Mammary microvascular endothelial cell (primary cell): ENCODE measurements around the gene SEPTIN12. TPM values are rescaled to one million over a fixed set of nuclear protein-coding genes. Genes with fewer than 3 reads are reported as not detected.

Source experiments
- total RNA-seq: library from RNA; depleted of rRNA; stranded (reverse); fragments of >200 nt; gene quantifications from 2 replicates; pipeline ENCODE4 v1.2.3, GENCODE V29; 2015

The SEPTIN12 gene
- total RNA-seq, result not detected in 2 replicates

GRCh38 chr16:4787627-4788482 is at the start of gene SEPTIN12:
Gene SEPTIN12 (minus strand): TSS chr16:4788345. CDS start chr16:4787645, 700 bp downstream.

GRCh38 chr16:4801962-4802658 is 14.0 kb upstream of the SEPTIN12 start, which contains the start of gene ROGDI:
Gene ROGDI (minus strand): TSS chr16:4802633. CDS start chr16:4802571, 62 bp downstream.

GRCh38 chr16:4795181-4795827 is 7.2 kb upstream of the SEPTIN12 start, which contains the start of gene SMIM22:
Gene SMIM22 (plus strand): TSS chr16:4795369. CDS start chr16:4795735, 366 bp downstream.

GRCh38 chr16:4766875-4767628 is 21.1 kb downstream of the SEPTIN12 start, which contains the start of gene ZNF500:
Gene ZNF500 (minus strand): TSS chr16:4767162. CDS start chr16:4765978, 1,184 bp downstream.

GRCh38 chr16:4734063-4734729 is 53.9 kb downstream of the SEPTIN12 start, which contains the start of the genes ANKS3 and DNAAF8:
Gene ANKS3 (minus strand): TSS chr16:4734271. CDS start chr16:4730149, 4,122 bp downstream.
Gene DNAAF8 (plus strand): TSS chr16:4734537. CDS start chr16:4736515, 1,978 bp downstream.

Other genes with a start within 250 kb of the SEPTIN12 start
- 36.8 and 38.6 TPM in 2 replicates for gene CDIP1, start 249.6 kb downstream of the SEPTIN12 start, total RNA-seq
- gene C16orf96, start 232.0 kb downstream of the SEPTIN12 start, total RNA-seq, result 0.05 TPM in 1 of 2 replicates, not detected in the other
- gene UBALD1, start 173.5 kb downstream of the SEPTIN12 start, total RNA-seq, result 7.6 and 9.0 TPM in 2 replicates
- gene MGRN1, start 163.5 kb downstream of the SEPTIN12 start, total RNA-seq, result 31.0 and 44.5 TPM in 2 replicates
- 30.3 and 38.5 TPM in 2 replicates for gene NUDT16L1, start 94.8 kb downstream of the SEPTIN12 start, total RNA-seq
- gene ANKS3, start 54.1 kb downstream of the SEPTIN12 start, total RNA-seq, result 5.5 and 5.8 TPM in 2 replicates
- gene DNAAF8, start 53.8 kb downstream of the SEPTIN12 start, total RNA-seq, result 0.27 TPM in 1 of 2 replicates, not detected in the other
- gene ZNF500, start 21.2 kb downstream of the SEPTIN12 start, total RNA-seq, result 7.7 and 7.8 TPM in 2 replicates
- not detected in 2 replicates for gene SMIM22, start 7.0 kb upstream of the SEPTIN12 start, total RNA-seq
- 17.0 and 19.7 TPM in 2 replicates for gene ROGDI, start 14.3 kb upstream of the SEPTIN12 start, total RNA-seq
- gene GLYR1, start 58.9 kb upstream of the SEPTIN12 start, total RNA-seq, result 56.5 and 57.8 TPM in 2 replicates
- gene UBN1, start 59.1 kb upstream of the SEPTIN12 start, total RNA-seq, result 32.9 and 33.4 TPM in 2 replicates
- gene PPL, start 148.8 kb upstream of the SEPTIN12 start, total RNA-seq, result 0.47 and 0.64 TPM in 2 replicates
- gene SEC14L5, start 170.0 kb upstream of the SEPTIN12 start, total RNA-seq, result not detected in 2 replicates
- 56.2 and 82.2 TPM in 2 replicates for gene NAGPA, start 245.6 kb upstream of the SEPTIN12 start, total RNA-seq